ENCODE data around the gene NR1H2. TPM values are rescaled to one million over a fixed set of nuclear protein-coding genes. Genes with fewer than 3 reads are reported as not detected.

NR1H2 gene
- polyA plus RNA-seq, 1 experiment, result 23.7 TPM

GRCh38 chr19:50357178-50358100 lies 18.8 kb upstream of the NR1H2 start:
- H3K4me3 ChIP-seq (ENCODE audit: low read depth, low read length), result peak overlapping the region; percentile 44
- POLR2A ChIA-PET, result interaction anchor here (0.7 kb wide), 2 partner anchors 107 to 437 kb away, joined by 3 read pairs; no protein-coding TSS in a partner anchor
- H3K27me3 ChIP-seq (ENCODE audit: control insufficient read depth, insufficient read depth, low read length), result no peaks in the 10 kb centered on the region
- H3K9me3 ChIP-seq (ENCODE audit: control insufficient read depth, insufficient read depth, low read length), result peaks cover 9% of the 10 kb centered on the region
- CTCF ChIA-PET, result interaction anchor here (0.5 to 2.3 kb wide), 22 partner anchors 9 to 636 kb away, joined by 3 to 22 read pairs (median 4); partner anchors contain the start of gene JOSD2
- no peak for DNase-seq (ENCODE audit: low read depth, low spot score)
- no peak overlapping the region for H3K27ac ChIP-seq (ENCODE audit: low read depth, low read length)
- TF ChIP-seq, protein P1, sequence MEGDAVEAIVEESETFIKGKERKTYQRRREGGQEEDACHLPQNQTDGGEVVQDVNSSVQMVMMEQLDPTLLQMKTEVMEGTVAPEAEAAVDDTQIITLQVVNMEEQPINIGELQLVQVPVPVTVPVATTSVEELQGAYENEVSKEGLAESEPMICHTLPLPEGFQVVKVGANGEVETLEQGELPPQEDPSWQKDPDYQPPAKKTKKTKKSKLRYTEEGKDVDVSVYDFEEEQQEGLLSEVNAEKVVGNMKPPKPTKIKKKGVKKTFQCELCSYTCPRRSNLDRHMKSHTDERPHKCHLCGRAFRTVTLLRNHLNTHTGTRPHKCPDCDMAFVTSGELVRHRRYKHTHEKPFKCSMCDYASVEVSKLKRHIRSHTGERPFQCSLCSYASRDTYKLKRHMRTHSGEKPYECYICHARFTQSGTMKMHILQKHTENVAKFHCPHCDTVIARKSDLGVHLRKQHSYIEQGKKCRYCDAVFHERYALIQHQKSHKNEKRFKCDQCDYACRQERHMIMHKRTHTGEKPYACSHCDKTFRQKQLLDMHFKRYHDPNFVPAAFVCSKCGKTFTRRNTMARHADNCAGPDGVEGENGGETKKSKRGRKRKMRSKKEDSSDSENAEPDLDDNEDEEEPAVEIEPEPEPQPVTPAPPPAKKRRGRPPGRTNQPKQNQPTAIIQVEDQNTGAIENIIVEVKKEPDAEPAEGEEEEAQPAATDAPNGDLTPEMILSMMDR (IDR thresholded peaks at IDR 0.05; ENCODE audit: low read depth, low read length), result peak; percentile 85

- ChIA-PET POLR2A (no interaction called here), CTCF (interaction anchor here (1.0 to 2.3 kb wide), 4 partner anchors 10 to 563 kb away, joined by 4 to 22 read pairs (median 6); no protein-coding TSS in a partner anchor)
- Histone ChIP-seq H3K27me3 (ENCODE audit: control insufficient read depth, insufficient read depth, low read length) (no peaks in the 10 kb centered on the region), H3K9me3 (ENCODE audit: control insufficient read depth, insufficient read depth, low read length) (peaks cover 9% of the 10 kb centered on the region), H3K27ac (ENCODE audit: low read depth, low read length) (no peak overlapping the region), H3K4me3 (ENCODE audit: low read depth, low read length) (peak overlapping the region; percentile 53)
- DNase-seq (ENCODE audit: low read depth, low spot score), result no peak
- TF ChIP-seq, protein P1 (IDR thresholded peaks at IDR 0.05; ENCODE audit: low read depth, low read length), result no peak
These were observed 17.6 kb upstream of the NR1H2 start for GRCh38 chr19:50358483-50359327.

GRCh38 chr19:50359328-50359818 lies 16.9 kb upstream of the NR1H2 start:
- ChIA-PET CTCF (no interaction called here), POLR2A (no interaction called here)
- peaks cover 9% of the 10 kb centered on the region for H3K9me3 ChIP-seq (ENCODE audit: control insufficient read depth, insufficient read depth, low read length)
- no peak overlapping the region for H3K4me3 ChIP-seq (ENCODE audit: low read depth, low read length)
- no peaks in the 10 kb centered on the region for H3K27me3 ChIP-seq (ENCODE audit: control insufficient read depth, insufficient read depth, low read length)
- no peak for DNase-seq (ENCODE audit: low read depth, low spot score)
- H3K27ac ChIP-seq (ENCODE audit: low read depth, low read length), result no peak overlapping the region
- TF ChIP-seq, protein P1 (IDR thresholded peaks at IDR 0.05; ENCODE audit: low read depth, low read length), result no peak

DNA sequence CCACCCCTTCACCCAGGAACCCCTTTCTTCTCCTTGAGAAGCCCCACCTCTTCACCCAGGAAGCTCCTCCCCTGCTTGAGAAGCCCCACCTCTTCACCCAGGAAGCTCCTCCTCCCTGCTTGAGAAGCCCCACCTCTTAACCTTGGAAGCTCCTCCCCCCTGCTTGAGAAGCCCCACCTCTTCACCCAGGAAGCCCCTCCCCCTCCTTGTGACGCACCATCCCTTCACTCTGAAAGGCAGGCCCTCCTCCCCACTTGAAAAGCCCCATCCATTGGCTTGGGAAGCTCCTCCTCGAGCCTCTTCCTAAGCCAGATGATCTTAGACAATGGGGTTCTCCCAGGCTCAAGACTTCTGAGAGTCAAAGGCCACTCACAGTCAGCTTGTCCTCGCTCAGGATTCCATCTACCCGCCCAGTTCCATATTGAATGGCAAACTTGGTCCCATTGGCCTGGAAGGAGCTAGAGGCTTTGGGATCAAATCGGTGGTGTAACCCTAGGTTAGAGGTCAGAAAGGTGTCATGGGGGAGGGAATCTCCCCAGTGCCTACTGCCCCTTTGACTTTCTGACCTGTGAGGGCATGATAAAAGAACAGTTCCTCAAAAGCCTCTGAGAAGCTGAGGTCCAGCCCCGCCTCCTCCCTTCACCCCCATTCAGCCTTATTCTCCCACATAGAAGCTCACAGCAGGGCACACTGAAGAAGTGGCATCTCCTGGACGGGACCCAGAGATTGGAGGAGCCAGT lies 14.8 kb upstream of the NR1H2 start:
- no peak overlapping the region for H3K27ac ChIP-seq (ENCODE audit: low read depth, low read length)
- no peaks in the 10 kb centered on the region for H3K27me3 ChIP-seq (ENCODE audit: control insufficient read depth, insufficient read depth, low read length)
- H3K9me3 ChIP-seq (ENCODE audit: control insufficient read depth, insufficient read depth, low read length), result peaks cover 9% of the 10 kb centered on the region
- no peak for DNase-seq (ENCODE audit: low read depth, low spot score)
- ChIA-PET CTCF (interaction anchor here (0.6 to 1.4 kb wide), 3 partner anchors 54 to 118 kb away, joined by 3 read pairs; no protein-coding TSS in a partner anchor), POLR2A (interaction anchor here (0.6 kb wide), 1 partner anchor 15 kb away, joined by 3 read pairs; the partner anchor contains the start of gene NR1H2)
- H3K4me3 ChIP-seq (ENCODE audit: low read depth, low read length), result no peak overlapping the region
- TF ChIP-seq, protein P1 (IDR thresholded peaks at IDR 0.05; ENCODE audit: low read depth, low read length), result no peak
